K562 (cell line): Measurements from ENCODE around the gene PLD5. TPM values are rescaled to one million over a fixed set of nuclear protein-coding genes. Genes with fewer than 3 reads are reported as not detected.

Experiments
- ATAC-seq: fragments of 200-7000 bp; cut with Tn5 transposase; 3 replicates; pipeline ENCODE4 v1.9.1; 2020; ENCODE audit warnings: moderate library complexity
- BruUV-seq: library from RNA; stranded (reverse); fragments of 400-500 nt; replicated peaks from 2 replicates; lab custom pipeline; 2021; lab: Mats Ljungman, UMichigan
- CTCF ChIA-PET: fragments of 300-600 bp; formaldehyde crosslinking; extraction: SDS; loops from one replicate; lab custom pipeline; 2021; ENCODE audit warnings: low intra/inter-chr PET ratio; lab: Yijun Ruan, JAX
- POLR2A ChIA-PET: fragments of 300-600, 350-650 bp; sonication (Branson Sonifier 250); formaldehyde crosslinking; extraction: SDS; loops from one replicate; lab custom pipeline; 2021; ENCODE audit warnings: antibody characterized with exemption, inconsistent platforms; lab: Yijun Ruan, JAX
- DNase-seq, 4 experiments: peaks; one replicate each; pipeline versions ENCODE4 v3.0.0 to v3.0.0-alpha.2; 2011 to 2018; ENCODE audit warnings: low spot score in 3 of 4, mixed read lengths in 3 of 4; ENCODE audit errors: extremely low read depth in 1 of 4
- FAIRE-seq: peaks from 2 replicates; lab custom pipeline; 2011; peaks lifted over from hg19 to GRCh38; lab: Jason Lieb, UNC
- H2AFZ ChIP-seq: 2 replicates; pipeline ENCODE4 v1.6.0; 2011; ENCODE audit warnings: low read depth, low read length, control low read depth, inconsistent platforms
- H3K27ac ChIP-seq: fragments of 200-600 bp; 3 replicates; pipeline ENCODE4 v1.8.0; 2011; ENCODE audit warnings: low read depth, mild to moderate bottlenecking, control low read depth, inconsistent platforms, low read length, moderate library complexity, mixed read lengths; ENCODE audit errors: extremely low read depth
- H3K27me3 ChIP-seq, 2 experiments: fragments of 300-600 bp in 1 of 2; 2 replicates in 1 of 2; 3 replicates in 1 of 2; pipeline versions ENCODE4 v1.6.0 to v1.8.0; 2011; ENCODE audit warnings: inconsistent platforms in 2 of 2, low read length in 2 of 2, mild to moderate bottlenecking in 1 of 2, mixed read lengths in 1 of 2, moderate library complexity in 1 of 2; ENCODE audit not compliant: control insufficient read depth in 2 of 2, insufficient read depth in 2 of 2
- H3K36me3 ChIP-seq: fragments of 300-600 bp; 3 replicates; pipeline ENCODE4 v1.8.0; 2011; ENCODE audit warnings: mild to moderate bottlenecking, low read length, inconsistent platforms; ENCODE audit not compliant: control insufficient read depth, insufficient read depth
- H3K4me1 ChIP-seq, 2 experiments: fragments of 200-600 bp in 1 of 2; replicated peaks in 1 of 2; 2 replicates in 1 of 2; 3 replicates in 1 of 2; pipeline versions ENCODE4 v1.5.1 to v1.8.0; 2011; ENCODE audit warnings: inconsistent platforms in 2 of 2, low read length in 2 of 2, mild to moderate bottlenecking in 1 of 2, mixed read lengths in 1 of 2, moderate library complexity in 1 of 2; ENCODE audit not compliant: control insufficient read depth in 2 of 2, insufficient read depth in 2 of 2
- H3K4me2 ChIP-seq: 2 replicates; pipeline ENCODE4 v1.6.1; 2011; ENCODE audit warnings: low read length, control low read depth, inconsistent platforms, mixed read lengths; ENCODE audit not compliant: insufficient read depth
- H3K4me3 ChIP-seq: fragments of 200-600 bp; sonication (generic), shearing (Covaris generic); 2 replicates; pipeline ENCODE4 v1.5.1; 2016; ENCODE audit warnings: control low read depth, inconsistent platforms
- H3K79me2 ChIP-seq: fragments of 200-600 bp; 3 replicates; pipeline ENCODE4 v1.8.0; 2011; ENCODE audit warnings: low read length, inconsistent platforms; ENCODE audit not compliant: control insufficient read depth, insufficient read depth
- H3K9ac ChIP-seq, 2 experiments: 2 replicates each; pipeline versions ENCODE4 v1.6.0 to v1.6.1; 2011; ENCODE audit warnings: low read depth in 2 of 2, low read length in 2 of 2, control low read depth in 1 of 2, inconsistent platforms in 1 of 2, mild to moderate bottlenecking in 1 of 2, mixed read lengths in 1 of 2; ENCODE audit not compliant: insufficient read depth in 1 of 2
- H3K9me1 ChIP-seq: one replicate; pipeline ENCODE4 v1.6.0; 2011; ENCODE audit warnings: inconsistent platforms, mild to moderate bottlenecking, low read length, moderate library complexity; ENCODE audit not compliant: control insufficient read depth, insufficient read depth
- H3K9me3 ChIP-seq: replicated peaks from 2 replicates; pipeline ENCODE4 v1.5.1; 2011; ENCODE audit warnings: low read depth, low read length, inconsistent platforms; ENCODE audit not compliant: control insufficient read depth, insufficient read depth
- H4K20me1 ChIP-seq: replicated peaks from 2 replicates; pipeline ENCODE4 v1.6.1; 2011; ENCODE audit warnings: low read length, inconsistent platforms, mixed read lengths; ENCODE audit not compliant: control insufficient read depth, insufficient read depth
- CC2D1A ChIP-seq: fragments of 450-650 bp; IDR thresholded peaks from 2 replicates; pipeline ENCODE4 v1.6.1; 2017; ENCODE audit warnings: mild to moderate bottlenecking
- EHMT2 ChIP-seq: fragments of 450-650 bp; IDR thresholded peaks from 2 replicates; pipeline ENCODE4 v1.6.1; 2018; ENCODE audit warnings: antibody characterized with exemption
- HMG20A ChIP-seq: fragments of 450-650 bp; formaldehyde crosslinking; conservative IDR thresholded peaks from 2 replicates; pipeline ENCODE4 v1.4.0; 2020; ENCODE audit warnings: mild to moderate bottlenecking, mixed read lengths
- KLF6 ChIP-seq: fragments of 250-450 bp; sonication (Bioruptor Pico); IDR thresholded peaks from 2 replicates; pipeline ENCODE4 v1.4.0; 2020; ENCODE audit warnings: mild to moderate bottlenecking, moderate library complexity, borderline replicate concordance
- NFATC3 ChIP-seq: fragments of 450-650 bp; IDR thresholded peaks from 2 replicates; pipeline ENCODE4 v1.6.1; 2017; ENCODE audit warnings: mild to moderate bottlenecking
- SUPT5H ChIP-seq: fragments of 450-650 bp; IDR thresholded peaks from 2 replicates; pipeline ENCODE4 v1.6.1; 2016
- TEAD4 ChIP-seq, 2 experiments: sonication (generic) in 1 of 2; formaldehyde crosslinking in 1 of 2; IDR thresholded peaks; 2 replicates each; pipeline versions ENCODE4 v1.6.1 to v1.8.0; 2012 to 2022; ENCODE audit warnings: borderline replicate concordance in 1 of 2, inconsistent platforms in 1 of 2, low read length in 1 of 2, mild to moderate bottlenecking in 1 of 2, missing genetic modification reagents in 1 of 2
- ZNF609 ChIP-seq: sonication (generic); formaldehyde crosslinking; IDR thresholded peaks from 2 replicates; pipeline ENCODE4 v1.8.1; 2023; ENCODE audit warnings: missing genetic modification reagents, mild to moderate bottlenecking, borderline replicate concordance
- ZNF696 ChIP-seq: fragments of 250-450 bp; sonication (Bioruptor Pico); conservative IDR thresholded peaks from 2 replicates; pipeline ENCODE4 v1.4.0; 2020; ENCODE audit warnings: mild to moderate bottlenecking, moderate library complexity
- ZNF717 ChIP-seq: fragments of 250-450 bp; sonication (Bioruptor Pico); IDR thresholded peaks from 2 replicates; pipeline ENCODE4 v1.5.0; 2021
- ZSCAN32 ChIP-seq: fragments of 450-650 bp; formaldehyde crosslinking; IDR thresholded peaks from 2 replicates; pipeline ENCODE4 v1.4.0; 2020; ENCODE audit warnings: mild to moderate bottlenecking, moderate library complexity
- WGBS: fragments of 100-300 bp; shearing (Covaris generic); methylation state at CpG from one replicate; pipeline ENCODE4 v1.1.6; 2016; ENCODE audit warnings: low coverage, mixed read lengths; ENCODE audit not compliant: insufficient coverage; ENCODE audit errors: missing lambda C conversion rate; 5-methylcytosine and 5-hydroxymethylcytosine counted together
- in situ Hi-C: fragments of 300-500 bp; cut with MboI; formaldehyde crosslinking; loops from 4 replicates; pipeline ENCODE4 v1.15.0; 2018; ENCODE audit warnings: inconsistent platforms, mixed read lengths
- intact Hi-C: fragments of 100-400 bp; cut with micrococcal nuclease; formaldehyde crosslinking; loops from 2 replicates; pipeline ENCODE4 v1.14.2; 2022
- polyA plus RNA-seq, 8 experiments: library from polyadenylated mRNA; depleted of rRNA in 4 of 8; stranded (reverse) in 5 of 8; unstranded in 3 of 8; fragments of >200 nt; fragmentation: Nextera tagmentation in 2 of 8; fragmentation: Illumina TruSeq in 1 of 8; extraction: Ambion mirVana in 2 of 8; extraction: Trizol in 1 of 8; gene quantifications; 2 replicates each; pipeline versions ENCODE4 v1.2.1 to v1.2.3, GENCODE V29; 2011 to 2014; ENCODE audit warnings: inconsistent platforms in 1 of 8, missing spikeins in 1 of 8
- total RNA-seq, 7 experiments: library from RNA; depleted of rRNA in 6 of 7; stranded (reverse); fragments of >200 nt in 6 of 7; fragmentation: Illumina TruSeq in 2 of 7; extraction: Trizol in 2 of 7; gene quantifications; 2 replicates each; pipeline versions ENCODE4 v1.2.1 to v1.2.3, GENCODE V29; 2011 to 2021; ENCODE audit warnings: low replicate concordance in 1 of 7

PLD5 gene
- total and polyA plus RNA-seq, 9 of the 15 experiments (the other 6 are each of a cell fraction or from before 2014, with no cell fraction given), result not detected

- no peak overlapping the region for H3K4me2 ChIP-seq
- ChIA-PET CTCF (no interaction called here), POLR2A (no interaction called here)
- no peak for ATAC-seq
- H3K79me2 ChIP-seq, result no peaks in the 10 kb centered on the region
- H3K9me3 ChIP-seq, result no peaks in the 10 kb centered on the region
- no peak overlapping the region for H3K4me3 ChIP-seq
- no TSS peak for BruUV-seq
- intact Hi-C loops (no loop called here), in situ Hi-C loops (no loop called here)
- TF ChIP-seq ZSCAN32 (CRISPR knock-in tag) (no peak), ZNF609 (CRISPR knock-in tag) (no peak), HMG20A (CRISPR knock-in tag) (no peak), SUPT5H (no peak), EHMT2 (no peak), ZNF717 (CRISPR knock-in tag) (no peak), KLF6 (CRISPR knock-in tag) (no peak), ZNF696 (CRISPR knock-in tag) (no peak), CC2D1A (no peak), TEAD4 (IDR thresholded peaks at IDR 0.05; ENCODE audit: low read length) (no peak), TEAD4 (CRISPR knock-in tag; IDR thresholded peaks at IDR 0.05; ENCODE audit: borderline replicate concordance) (no peak), NFATC3 (no peak)
- peaks cover 3 to 4% of the 10 kb centered on the region in 2 experiments; a peak in 1 of 5 replicates for H3K27me3 ChIP-seq
- FAIRE-seq, result no peak
- no peaks in the 10 kb centered on the region for H3K36me3 ChIP-seq
- H3K9me1 ChIP-seq, result no peaks in the 10 kb centered on the region
- H3K4me1 ChIP-seq, result peaks cover 0 to 12% of the 10 kb centered on the region in 2 experiments; a peak in 1 of 5 replicates
- DNase-seq, result no peak
- no peaks in the 10 kb centered on the region for H4K20me1 ChIP-seq
- H2AFZ ChIP-seq, result no peak overlapping the region
- no peak overlapping the region for H3K9ac ChIP-seq
- 5% methylated on average over 10 of the region's 10 CpGs for WGBS
- no peak overlapping the region for H3K27ac ChIP-seq
Observed at GRCh38 chr1:242525360-242525722, 844 bp upstream of the PLD5 start.
